Endothelial cell of hepatic sinusoid (primary cell): ENCODE data around the gene SLC5A10.
"Not testable (repeated sequence)": the region's sequence is repeated elsewhere in the genome, so short reads cannot be mapped to it uniquely, and the experiment has no call there.

Experiments
- in situ Hi-C: cut with HindIII; loops from 2 replicates; pipeline ENCODE4 v1.10.0; 2017; ENCODE audit warnings: low sequenced_read_pairs

SLC5A10 gene

DNA sequence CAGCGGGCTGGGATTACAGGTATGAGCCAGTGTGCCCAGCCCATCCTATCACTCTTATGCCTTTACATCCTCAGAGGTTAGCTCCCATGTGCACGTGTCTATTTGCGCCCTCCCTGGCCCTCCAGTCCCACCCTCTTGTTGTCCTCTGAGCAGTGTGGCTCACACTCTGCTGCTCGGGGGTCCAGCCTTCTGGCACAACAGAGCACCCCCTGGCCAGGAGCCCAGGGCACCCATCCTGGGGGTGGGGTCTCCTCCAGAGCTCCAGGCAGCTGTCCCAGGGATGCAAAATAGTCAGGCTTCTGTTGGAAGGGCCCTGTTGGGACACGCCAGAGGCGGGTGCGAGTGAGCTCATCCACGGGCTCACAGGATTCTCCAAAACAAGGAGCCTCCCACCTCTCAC, 64.3 kb downstream of the SLC5A10 start:
- in situ Hi-C loops, result no loop called here

- in situ Hi-C loops, result no loop called here
Observed at GRCh38 chr17:19016881-19017280, 64.9 kb downstream of the SLC5A10 start.

DNA sequence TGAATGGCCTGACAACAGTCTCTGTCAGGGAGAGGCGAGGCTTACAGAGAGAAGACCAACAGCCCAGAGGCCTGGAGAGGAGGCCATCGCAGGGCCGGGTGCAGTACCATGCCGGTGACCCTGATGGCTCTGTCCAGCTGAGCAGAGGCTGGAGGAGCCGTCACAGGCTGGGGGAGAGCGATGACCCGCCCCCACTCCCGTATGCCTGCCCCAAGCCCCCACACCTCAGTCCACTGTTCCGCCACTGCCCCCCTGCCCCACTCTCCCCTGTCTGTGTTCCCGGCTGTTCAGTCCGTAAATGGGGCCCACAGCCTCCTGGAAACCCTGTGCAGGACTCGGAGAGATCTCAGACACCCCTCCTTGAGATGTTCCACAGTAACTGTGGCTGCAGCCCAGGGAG, 65.4 kb downstream of the SLC5A10 start:
- in situ Hi-C loops, result no loop called here

GRCh38 chr17:19017804-19018599, 66.0 kb downstream of the SLC5A10 start:
- in situ Hi-C loops, result no loop called here

DNA sequence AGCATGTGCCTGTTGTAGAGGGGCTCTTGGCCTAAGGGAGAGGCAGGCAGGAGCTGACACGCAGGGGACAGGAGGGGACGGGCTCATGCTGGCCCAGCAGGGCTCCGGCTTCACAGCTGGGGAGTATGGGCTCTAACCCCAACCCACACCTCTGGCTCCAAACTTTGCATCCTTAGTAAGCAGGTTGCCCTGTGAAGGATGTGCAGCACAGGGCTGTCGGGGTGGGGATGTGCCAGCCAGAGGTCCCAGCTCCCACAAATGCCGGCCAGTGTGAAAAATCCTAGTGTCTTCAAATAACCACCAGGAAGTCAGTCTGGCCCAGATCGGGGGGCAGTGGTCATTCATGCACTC, 66.6 kb downstream of the SLC5A10 start:
- in situ Hi-C loops, result no loop called here

- in situ Hi-C loops, result no loop called here
Observed at GRCh38 chr17:19019041-19019941, 67.3 kb downstream of the SLC5A10 start.

DNA sequence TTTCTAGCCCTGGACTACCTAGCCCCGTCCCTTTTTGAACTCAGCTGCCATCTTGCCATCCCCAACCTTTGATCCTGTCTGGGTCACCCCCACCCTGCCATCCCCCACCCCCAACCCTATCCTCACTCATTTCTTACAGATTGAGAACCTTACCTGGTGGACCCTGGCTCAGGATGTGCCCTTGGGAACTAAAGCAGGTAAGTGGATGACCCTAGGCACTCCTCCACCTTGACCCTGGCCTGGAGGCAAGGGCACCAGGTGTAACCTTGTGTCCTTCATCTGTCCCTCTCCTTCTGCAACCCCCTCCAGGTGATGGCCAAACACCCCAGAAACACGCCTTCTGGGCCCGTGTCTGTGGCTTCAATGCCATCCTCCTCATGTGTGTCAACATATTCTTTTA, 68.1 kb downstream of the SLC5A10 start:
- in situ Hi-C loops, result no loop called here

DNA sequence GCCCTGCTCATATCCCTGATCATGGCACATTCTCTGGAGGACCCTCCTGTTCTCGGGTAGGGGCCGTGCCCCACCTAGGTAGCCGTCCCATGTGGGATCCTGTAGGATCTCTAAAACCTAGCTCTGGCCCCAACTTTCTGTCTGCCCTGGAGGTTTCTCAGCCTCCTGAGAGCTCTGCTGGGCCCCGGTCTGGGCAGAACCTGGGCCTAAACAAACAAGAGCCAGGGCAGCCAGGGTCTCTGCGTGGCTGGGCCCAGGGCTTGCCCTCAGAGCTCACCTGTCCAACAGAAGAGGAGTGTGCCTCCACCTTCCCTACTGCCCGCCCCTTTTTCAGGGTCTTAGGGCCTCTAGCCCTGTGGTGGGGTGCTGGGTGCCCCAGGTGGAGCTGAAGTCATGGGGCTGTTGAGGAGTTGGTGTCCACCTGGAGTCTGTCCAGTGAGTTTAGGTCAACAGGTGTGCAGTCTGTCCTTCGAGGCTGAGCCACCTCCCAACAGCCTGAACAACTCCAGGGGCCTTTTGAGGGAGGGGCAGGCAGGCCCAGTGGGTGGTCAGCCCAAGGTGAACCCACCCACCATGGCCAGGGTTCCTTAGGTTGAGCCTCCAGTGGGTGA, 69.2 kb downstream of the SLC5A10 start:
- in situ Hi-C loops, result not testable (repeated sequence)

GRCh38 chr17:19021622-19022083, 69.7 kb downstream of the SLC5A10 start:
- in situ Hi-C loops, result no loop called here

GRCh38 chr17:19022128-19022527, 70.2 kb downstream of the SLC5A10 start:
- in situ Hi-C loops, result no loop called here

DNA sequence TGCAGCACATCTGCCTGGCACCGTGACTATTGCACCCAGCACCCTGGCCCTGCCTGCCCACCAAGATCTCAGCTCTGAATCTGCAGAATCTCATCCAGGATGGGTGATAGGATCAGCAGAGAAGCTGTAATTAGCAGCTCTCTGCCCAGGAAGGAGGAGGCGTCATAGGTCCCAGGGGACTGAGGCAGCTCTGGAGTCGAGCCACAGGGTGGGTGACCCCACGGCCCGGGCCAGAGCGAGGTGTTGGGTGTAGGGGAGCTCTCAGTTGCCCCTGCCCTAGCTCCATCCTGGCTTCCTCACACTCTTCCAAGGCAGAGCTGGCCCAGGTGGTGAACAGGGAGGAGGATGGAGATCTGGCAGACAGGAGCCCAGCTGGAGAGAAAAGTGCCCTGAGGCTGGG, 70.8 kb downstream of the SLC5A10 start:
- in situ Hi-C loops, result no loop called here

GRCh38 chr17:19023209-19023999, 71.4 kb downstream of the SLC5A10 start:
- in situ Hi-C loops, result no loop called here

- in situ Hi-C loops, result no loop called here
Observed at GRCh38 chr17:19024101-19025078, 72.4 kb downstream of the SLC5A10 start.

DNA sequence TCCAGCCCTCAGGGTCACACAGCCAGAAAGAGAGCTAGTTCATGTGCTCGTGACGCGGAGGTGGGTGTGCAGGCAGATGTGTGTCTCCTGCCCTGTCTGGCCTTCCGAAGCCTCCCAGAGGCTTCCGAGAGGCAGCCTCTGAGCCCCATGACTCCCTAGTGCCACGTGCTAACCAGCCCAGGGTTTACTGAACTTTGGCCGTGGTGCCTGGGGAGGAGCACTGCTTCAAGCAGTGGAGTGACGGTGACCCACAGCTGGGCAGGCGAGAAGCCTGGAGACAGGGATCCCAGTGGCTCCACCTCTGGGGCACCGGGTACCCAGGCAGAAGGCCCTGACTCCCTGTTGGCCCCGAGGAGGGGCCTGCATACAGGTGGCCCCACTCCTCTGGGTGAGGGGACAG, 76.7 kb downstream of the SLC5A10 start:
- in situ Hi-C loops, result not testable (repeated sequence)

DNA sequence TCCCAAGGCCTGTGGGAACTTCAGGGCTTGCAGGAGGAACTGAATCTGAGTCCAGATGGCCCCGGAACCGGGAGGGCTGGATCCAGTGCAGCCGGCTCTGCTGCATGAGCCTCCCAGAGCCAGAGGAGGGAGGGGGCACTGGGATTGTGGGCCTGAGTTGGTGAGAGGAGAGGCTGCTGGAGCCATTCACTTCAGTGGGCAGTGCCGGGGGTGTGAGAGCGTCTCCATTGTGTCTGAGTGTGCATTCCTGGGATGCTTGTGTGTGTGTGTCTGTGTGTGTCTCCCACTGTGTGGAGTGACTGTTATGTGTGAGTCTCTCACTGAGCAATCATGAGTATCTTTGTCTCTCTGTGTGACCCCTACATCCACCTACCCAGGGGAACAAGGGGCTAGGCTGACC, 77.8 kb downstream of the SLC5A10 start:
- in situ Hi-C loops, result not testable (repeated sequence)

GRCh38 chr17:19030771-19031449, 78.9 kb downstream of the SLC5A10 start:
- in situ Hi-C loops, result not testable (repeated sequence)

DNA sequence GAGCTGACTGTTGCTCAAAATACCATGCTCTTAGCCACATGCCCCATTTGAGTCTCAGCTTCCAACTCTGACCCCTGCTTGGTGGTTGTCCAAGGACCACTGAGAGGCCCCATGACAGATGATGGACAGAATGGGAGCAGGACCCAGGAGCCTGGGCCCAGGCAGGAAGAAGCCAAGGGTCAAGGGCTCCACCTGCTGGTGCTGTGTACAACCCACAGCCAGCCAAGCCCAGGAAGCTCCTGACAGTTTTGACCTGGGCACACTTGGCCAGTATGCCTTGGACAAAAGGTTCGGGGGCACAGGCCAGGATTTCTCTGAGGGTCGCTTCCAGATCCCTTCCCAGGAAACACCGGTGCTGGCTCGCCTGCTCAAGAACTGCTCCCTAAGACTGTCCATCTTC, 79.8 kb downstream of the SLC5A10 start:
- in situ Hi-C loops, result not testable (repeated sequence)

DNA sequence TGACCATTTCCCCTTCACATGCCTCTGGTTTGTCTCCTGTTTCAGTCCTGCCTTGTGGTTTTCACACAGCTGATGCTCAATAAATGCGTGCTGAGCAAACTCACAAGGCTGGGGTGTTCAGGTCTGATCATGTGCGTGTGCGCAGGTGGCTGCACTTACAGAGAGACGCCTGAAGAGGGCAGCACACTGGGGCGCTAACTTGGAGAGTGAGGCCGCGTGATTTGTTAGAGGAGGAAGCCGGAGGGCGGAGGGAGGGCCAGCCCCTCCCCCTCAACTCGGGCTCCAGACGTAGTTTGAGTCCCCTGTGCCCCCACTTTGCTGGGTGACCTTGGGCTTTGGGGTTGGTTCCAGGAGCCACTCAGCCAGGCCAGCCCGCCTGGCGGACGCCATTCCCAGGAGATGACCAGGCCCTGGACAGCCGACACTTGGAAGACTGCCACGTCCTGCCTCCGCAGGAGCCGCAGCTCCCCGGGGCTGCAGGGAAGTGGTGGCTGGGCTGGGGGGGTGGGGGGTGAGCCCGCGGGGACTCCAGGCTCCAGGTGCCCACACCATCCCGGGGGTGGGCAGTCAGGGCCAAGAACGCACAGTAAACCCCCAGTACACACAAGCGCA, 80.5 kb downstream of the SLC5A10 start:
- in situ Hi-C loops, result not testable (repeated sequence)

GRCh38 chr17:19036186-19036585, 84.2 kb downstream of the SLC5A10 start:
- in situ Hi-C loops, result not testable (repeated sequence)
